ENCODE data around the gene HIPK3.

- TF ChIP-seq POLR2AphosphoS5 (IDR thresholded peaks at IDR 0.05; ENCODE audit: low read depth): no peak
- no peak for TF ChIP-seq REST (IDR thresholded peaks at IDR 0.05; ENCODE audit: insufficient replicate concordance, low read depth)
- TF ChIP-seq CTCF (IDR thresholded peaks at IDR 0.05; ENCODE audit: insufficient read depth, low read length): no peak
- TF ChIP-seq GABPA (IDR thresholded peaks at IDR 0.05; ENCODE audit: low read depth): no peak
Measured at GRCh38 chr11:33266393-33267215, 9.4 kb downstream of the HIPK3 start.
